SK-N-SH (cell line): ENCODE results near the gene ADAMTS6.

Source experiments
- CTCF ChIP-seq: fragments of 200-600 bp; sonication (generic); IDR thresholded peaks from 2 replicates; pipeline ENCODE4 v1.6.1; 2017; ENCODE audit warnings: antibody characterized with exemption, mild to moderate bottlenecking, moderate library complexity
- IRF3 ChIP-seq: fragments of 150-350 bp; IDR thresholded peaks from 2 replicates; pipeline ENCODE4 v1.6.1; 2016; ENCODE audit warnings: mild to moderate bottlenecking, low read depth, low read length
- JUND ChIP-seq: IDR thresholded peaks from 2 replicates; pipeline ENCODE4 v1.4.0; 2012
- RAD21 ChIP-seq: IDR thresholded peaks from 2 replicates; pipeline ENCODE4 v1.6.1; 2012; ENCODE audit warnings: mild to moderate bottlenecking, low read length
- REST ChIP-seq: IDR thresholded peaks from 2 replicates; pipeline ENCODE4 v1.6.1; 2012; ENCODE audit warnings: mild to moderate bottlenecking, low read depth, low read length, moderate library complexity
- RFX5 ChIP-seq: IDR thresholded peaks from 2 replicates; pipeline ENCODE4 v1.6.1; 2012; ENCODE audit warnings: mild to moderate bottlenecking, improper control_type of control experiment, low read length
- SIN3A ChIP-seq: IDR thresholded peaks from 2 replicates; pipeline ENCODE4 v1.6.1; 2012; ENCODE audit warnings: low read depth, mild to moderate bottlenecking, low read length, moderate library complexity, borderline replicate concordance
- TCF12 ChIP-seq: IDR thresholded peaks from 2 replicates; pipeline ENCODE4 v1.4.0; 2012
- TEAD4 ChIP-seq: IDR thresholded peaks from 2 replicates; pipeline ENCODE4 v1.4.0; 2012; ENCODE audit warnings: mild to moderate bottlenecking, borderline replicate concordance; ENCODE audit not compliant: insufficient read depth
- USF1 ChIP-seq: IDR thresholded peaks from 2 replicates; pipeline ENCODE4 v1.4.0; 2012; ENCODE audit warnings: low read depth, borderline replicate concordance
- ZBTB33 ChIP-seq: IDR thresholded peaks from 2 replicates; pipeline ENCODE4 v1.4.0; 2012; ENCODE audit warnings: low read depth, borderline replicate concordance

GRCh38 chr5:65461490-65461889 is 20.2 kb downstream of the ADAMTS6 start:
- TF ChIP-seq IRF3 (no peak), TCF12 (no peak), CTCF (no peak), ZBTB33 (no peak), REST (no peak), JUND (no peak), USF1 (no peak), RAD21 (no peak), RFX5 (no peak), SIN3A (no peak), TEAD4 (no peak)
